ENCODE data around the gene TENM3.

DNA sequence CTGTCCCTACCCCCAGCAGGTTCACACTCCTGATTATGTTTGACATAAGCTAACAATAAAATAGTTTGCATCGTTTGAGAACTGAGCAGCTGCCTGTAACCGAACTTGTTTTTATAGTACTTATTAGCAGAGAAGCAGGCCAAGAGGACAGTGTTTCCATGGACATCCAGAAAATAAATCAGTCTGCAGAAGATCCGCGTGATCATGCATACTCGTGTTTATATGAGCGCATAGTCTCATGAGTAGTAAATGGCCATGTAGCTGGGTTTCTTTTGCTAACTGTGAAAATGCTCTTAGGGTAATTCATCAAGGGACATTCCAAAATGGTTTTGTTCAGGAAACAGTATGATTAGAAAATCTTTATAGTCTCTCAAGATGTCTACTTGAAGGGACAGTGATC lies 384.8 kb downstream of the TENM3 start:
- TF ChIP-seq, protein P1, sequence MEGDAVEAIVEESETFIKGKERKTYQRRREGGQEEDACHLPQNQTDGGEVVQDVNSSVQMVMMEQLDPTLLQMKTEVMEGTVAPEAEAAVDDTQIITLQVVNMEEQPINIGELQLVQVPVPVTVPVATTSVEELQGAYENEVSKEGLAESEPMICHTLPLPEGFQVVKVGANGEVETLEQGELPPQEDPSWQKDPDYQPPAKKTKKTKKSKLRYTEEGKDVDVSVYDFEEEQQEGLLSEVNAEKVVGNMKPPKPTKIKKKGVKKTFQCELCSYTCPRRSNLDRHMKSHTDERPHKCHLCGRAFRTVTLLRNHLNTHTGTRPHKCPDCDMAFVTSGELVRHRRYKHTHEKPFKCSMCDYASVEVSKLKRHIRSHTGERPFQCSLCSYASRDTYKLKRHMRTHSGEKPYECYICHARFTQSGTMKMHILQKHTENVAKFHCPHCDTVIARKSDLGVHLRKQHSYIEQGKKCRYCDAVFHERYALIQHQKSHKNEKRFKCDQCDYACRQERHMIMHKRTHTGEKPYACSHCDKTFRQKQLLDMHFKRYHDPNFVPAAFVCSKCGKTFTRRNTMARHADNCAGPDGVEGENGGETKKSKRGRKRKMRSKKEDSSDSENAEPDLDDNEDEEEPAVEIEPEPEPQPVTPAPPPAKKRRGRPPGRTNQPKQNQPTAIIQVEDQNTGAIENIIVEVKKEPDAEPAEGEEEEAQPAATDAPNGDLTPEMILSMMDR (IDR thresholded peaks at IDR 0.05; ENCODE audit: low read length), result no peak
- TF ChIP-seq EZH2phosphoT487 (IDR thresholded peaks at IDR 0.05; ENCODE audit: low read length) (no peak), EZH2 (optimal IDR thresholded peaks at IDR 0.05; ENCODE audit: low read depth, low read length) (no peak)

All from MM.1S (cell line).